Neutrophil (primary cell): ENCODE measurements around the gene CDC123.

Experiments
- H3K27ac ChIP-seq: fragments of 200-600 bp; sonication (generic); 2 replicates; pipeline ENCODE4 v1.5.1; 2016; ENCODE audit warnings: mild to moderate bottlenecking, moderate library complexity
- H3K27me3 ChIP-seq: fragments of 200-600 bp; sonication (generic); 2 replicates; pipeline ENCODE4 v1.6.0; 2016; ENCODE audit warnings: mild to moderate bottlenecking
- H3K36me3 ChIP-seq: fragments of 200-600 bp; sonication (generic); 2 replicates; pipeline ENCODE4 v1.5.1; 2017
- H3K4me1 ChIP-seq, 2 experiments: fragments of 200-600 bp in 1 of 2; sonication (generic) in 1 of 2; 1 replicate in 1 of 2; 2 replicates in 1 of 2; pipeline versions ENCODE4 v1.5.1 to v1.6.1; 2013 to 2016; ENCODE audit warnings: low read depth in 1 of 2, low read length in 1 of 2, mild to moderate bottlenecking in 1 of 2, moderate library complexity in 1 of 2; ENCODE audit not compliant: control insufficient read depth in 1 of 2, insufficient read depth in 1 of 2
- H3K4me3 ChIP-seq, 2 experiments: fragments of 200-600 bp in 1 of 2; sonication (generic) in 1 of 2; 1 replicate in 1 of 2; 2 replicates in 1 of 2; pipeline ENCODE4 v1.5.1; 2013 to 2016; ENCODE audit warnings: low read depth in 1 of 2, low read length in 1 of 2, mild to moderate bottlenecking in 1 of 2, moderate library complexity in 1 of 2
- H3K9me3 ChIP-seq: fragments of 200-600 bp; sonication (generic); 2 replicates; pipeline ENCODE4 v1.5.1; 2016
- TF ChIP-seq, protein P1 (sequence below): fragments of 200-600 bp; sonication (generic); IDR thresholded peaks from 2 replicates; pipeline ENCODE4 v1.5.1; 2016; ENCODE audit warnings: antibody characterized with exemption

The CDC123 gene

GRCh38 chr10:12235796-12236195, 39.8 kb downstream of the CDC123 start:
- TF ChIP-seq, protein P1, sequence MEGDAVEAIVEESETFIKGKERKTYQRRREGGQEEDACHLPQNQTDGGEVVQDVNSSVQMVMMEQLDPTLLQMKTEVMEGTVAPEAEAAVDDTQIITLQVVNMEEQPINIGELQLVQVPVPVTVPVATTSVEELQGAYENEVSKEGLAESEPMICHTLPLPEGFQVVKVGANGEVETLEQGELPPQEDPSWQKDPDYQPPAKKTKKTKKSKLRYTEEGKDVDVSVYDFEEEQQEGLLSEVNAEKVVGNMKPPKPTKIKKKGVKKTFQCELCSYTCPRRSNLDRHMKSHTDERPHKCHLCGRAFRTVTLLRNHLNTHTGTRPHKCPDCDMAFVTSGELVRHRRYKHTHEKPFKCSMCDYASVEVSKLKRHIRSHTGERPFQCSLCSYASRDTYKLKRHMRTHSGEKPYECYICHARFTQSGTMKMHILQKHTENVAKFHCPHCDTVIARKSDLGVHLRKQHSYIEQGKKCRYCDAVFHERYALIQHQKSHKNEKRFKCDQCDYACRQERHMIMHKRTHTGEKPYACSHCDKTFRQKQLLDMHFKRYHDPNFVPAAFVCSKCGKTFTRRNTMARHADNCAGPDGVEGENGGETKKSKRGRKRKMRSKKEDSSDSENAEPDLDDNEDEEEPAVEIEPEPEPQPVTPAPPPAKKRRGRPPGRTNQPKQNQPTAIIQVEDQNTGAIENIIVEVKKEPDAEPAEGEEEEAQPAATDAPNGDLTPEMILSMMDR = no peak
- H3K4me3 ChIP-seq = no peak overlapping the region
- peaks cover 69% of the 10 kb centered on the region for H3K36me3 ChIP-seq
- H3K9me3 ChIP-seq = no peaks in the 10 kb centered on the region
- H3K4me1 ChIP-seq = peaks cover 8% of the 10 kb centered on the region in 2 experiments
- peak overlapping the region; percentile 35 for H3K27ac ChIP-seq
- H3K27me3 ChIP-seq = no peaks in the 10 kb centered on the region

- TF ChIP-seq, protein P1 = no peak
- Histone ChIP-seq H3K27ac (no peak overlapping the region), H3K4me3 (no peak overlapping the region), H3K36me3 (peaks cover 55% of the 10 kb centered on the region), H3K4me1 (peaks cover 25 to 26% of the 10 kb centered on the region in 2 experiments), H3K27me3 (no peaks in the 10 kb centered on the region), H3K9me3 (no peaks in the 10 kb centered on the region)
Measured at GRCh38 chr10:12237265-12238220, 41.6 kb downstream of the CDC123 start.

DNA sequence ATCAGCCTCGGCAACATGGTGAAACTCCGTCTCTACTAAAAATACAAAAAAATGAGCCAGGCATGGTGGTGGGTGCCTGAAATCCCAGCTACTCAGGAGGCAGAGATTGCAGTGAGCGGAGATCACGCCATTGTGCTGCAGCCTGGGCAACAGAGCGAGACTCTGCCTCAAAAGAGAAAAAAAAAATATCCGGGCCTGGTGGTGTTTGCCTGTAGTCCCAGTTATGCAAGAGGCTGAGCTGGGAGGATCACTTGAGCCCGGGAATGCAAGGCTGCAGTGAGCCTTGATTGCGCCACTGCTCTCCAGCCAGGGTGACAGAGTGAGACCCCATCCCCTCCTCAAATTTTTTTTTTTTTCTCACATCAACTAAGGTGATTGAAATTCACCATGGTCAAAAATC, 42.8 kb downstream of the CDC123 start:
- Histone ChIP-seq H3K36me3 (peaks cover 47% of the 10 kb centered on the region), H3K27ac (no peak overlapping the region), H3K4me3 (no peak overlapping the region), H3K27me3 (no peaks in the 10 kb centered on the region), H3K4me1 (peaks cover 38% of the 10 kb centered on the region in 2 experiments), H3K9me3 (no peaks in the 10 kb centered on the region)
- TF ChIP-seq, protein P1 = no peak

DNA sequence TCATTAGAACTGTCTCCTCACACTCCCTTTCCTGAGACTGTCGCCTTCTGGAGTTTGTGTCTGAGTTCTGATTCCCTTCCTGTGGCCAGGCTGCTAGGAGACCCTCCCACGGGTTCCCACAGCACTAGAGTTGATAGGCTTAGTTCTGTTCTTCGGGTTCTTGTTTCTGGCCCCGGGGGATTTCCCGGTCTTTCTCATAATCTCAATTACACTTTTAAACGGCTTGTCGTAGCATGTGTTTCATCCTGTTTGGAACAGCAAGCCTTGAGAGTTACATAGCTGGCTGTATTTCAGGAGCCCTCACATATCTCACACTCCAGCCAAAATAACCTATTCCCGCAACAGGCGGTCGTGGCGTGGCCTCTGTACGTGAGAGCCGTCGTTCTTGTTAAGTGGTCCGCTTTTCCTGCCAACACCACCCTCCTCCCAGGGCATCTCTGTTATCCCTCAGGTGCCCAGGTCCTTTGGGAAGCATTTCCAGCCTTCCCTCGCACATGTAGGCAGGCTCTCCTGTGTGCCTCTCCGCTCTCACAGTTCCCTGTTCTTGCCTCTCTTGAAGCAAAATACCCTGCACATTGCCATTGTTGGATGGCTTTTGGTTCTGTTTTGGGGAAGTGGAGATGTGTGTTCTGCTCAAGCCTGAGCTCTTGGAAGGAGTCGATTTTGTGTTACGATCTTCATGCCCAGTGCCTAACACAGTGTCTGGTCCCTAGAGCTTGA, 46.0 kb downstream of the CDC123 start:
- no peaks in the 10 kb centered on the region for H3K9me3 ChIP-seq
- peak overlapping the region; percentile 97 for H3K27ac ChIP-seq
- H3K27me3 ChIP-seq = no peaks in the 10 kb centered on the region
- peaks cover 60 to 69% of the 10 kb centered on the region in 2 experiments for H3K4me1 ChIP-seq
- TF ChIP-seq, protein P1 = no peak
- peak overlapping the region in 1 of 2 experiments; percentile 28 for H3K4me3 ChIP-seq
- peaks cover 32% of the 10 kb centered on the region for H3K36me3 ChIP-seq

DNA sequence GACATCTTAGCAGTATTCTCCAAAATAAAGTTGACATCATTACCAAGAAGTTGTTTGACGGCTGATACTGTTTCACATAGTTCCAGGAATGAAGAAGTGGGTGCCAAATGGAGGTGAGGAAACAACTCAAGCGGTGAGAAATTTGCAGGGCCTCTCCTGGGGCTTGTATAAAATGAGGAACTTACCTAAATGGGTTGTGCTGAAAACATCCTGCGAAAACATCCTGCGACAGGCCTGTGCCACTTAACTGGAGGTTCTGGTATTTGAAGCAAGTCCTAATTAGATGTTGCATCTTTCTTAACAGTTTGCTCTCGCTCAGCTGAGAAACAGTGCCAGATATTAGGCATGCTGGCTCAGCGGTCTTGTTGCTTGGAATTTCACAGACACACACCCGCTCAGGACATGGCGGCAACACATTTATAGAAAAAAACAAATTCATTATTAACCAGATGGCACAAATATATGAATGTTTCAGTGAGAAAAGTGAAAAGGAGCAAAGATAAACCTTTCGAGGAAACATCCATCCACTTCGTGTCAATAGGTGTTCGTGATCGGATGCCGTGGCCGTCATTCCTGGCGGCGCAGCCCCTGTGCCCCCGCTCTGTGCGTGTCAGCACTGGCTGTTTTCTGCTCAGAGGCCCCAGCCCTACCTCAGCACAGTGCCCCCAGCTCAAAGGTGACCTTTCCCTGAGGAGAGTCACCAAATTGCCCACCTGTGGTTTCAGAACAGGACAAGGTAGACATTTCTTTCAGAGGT, 48.1 kb downstream of the CDC123 start:
- Histone ChIP-seq H3K4me1 (peaks cover 60 to 69% of the 10 kb centered on the region in 2 experiments), H3K36me3 (peaks cover 30% of the 10 kb centered on the region)
- TF ChIP-seq, protein P1 = peak; percentile 39

More for the DNA sequence above, 48.1 kb downstream of the CDC123 start:
- no peaks in the 10 kb centered on the region for H3K9me3 ChIP-seq
- peak overlapping the region; percentile 97 for H3K27ac ChIP-seq
- H3K27me3 ChIP-seq = no peaks in the 10 kb centered on the region
- H3K4me3 ChIP-seq = peak overlapping the region; percentile 10 to 32
